Dermis blood vessel endothelial cell (primary cell): ENCODE results near the gene MLANA. TPM values are rescaled to one million over a fixed set of nuclear protein-coding genes. Genes with fewer than 3 reads are reported as not detected.

Experiments used
- DNase-seq: peaks from one replicate; pipeline ENCODE4 v3.0.0; 2010
- total RNA-seq: library from RNA; depleted of rRNA; stranded (reverse); fragments of >200 nt; gene quantifications from 2 replicates; pipeline ENCODE4 v1.2.3, GENCODE V29; 2014

The MLANA gene, protein sequence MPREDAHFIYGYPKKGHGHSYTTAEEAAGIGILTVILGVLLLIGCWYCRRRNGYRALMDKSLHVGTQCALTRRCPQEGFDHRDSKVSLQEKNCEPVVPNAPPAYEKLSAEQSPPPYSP
- total RNA-seq, result not detected in 2 replicates

DNA sequence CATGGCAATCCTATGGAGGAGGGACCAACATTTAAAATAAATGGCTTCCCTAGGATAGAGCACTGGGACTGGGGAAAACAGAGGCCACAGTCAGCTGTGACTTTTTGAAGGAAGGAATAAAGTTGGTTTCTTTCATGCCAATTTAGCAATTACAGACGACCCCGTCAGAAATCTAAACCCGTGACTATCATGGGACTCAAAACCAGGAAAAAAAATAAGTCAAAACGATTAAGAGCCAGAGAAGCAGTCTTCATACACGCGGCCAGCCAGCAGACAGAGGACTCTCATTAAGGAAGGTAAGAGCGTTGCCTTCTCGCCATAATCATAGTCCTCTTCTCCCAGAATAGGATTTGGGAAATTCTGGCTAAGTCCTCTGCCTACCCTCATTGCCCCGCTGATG, at the start of gene MLANA:
Gene MLANA (plus strand): TSS at position 249 of the 400 bp plus-strand sequence. CDS start 1,586 bp downstream, outside the sequence.
- DNase-seq, result no peak

DNA sequence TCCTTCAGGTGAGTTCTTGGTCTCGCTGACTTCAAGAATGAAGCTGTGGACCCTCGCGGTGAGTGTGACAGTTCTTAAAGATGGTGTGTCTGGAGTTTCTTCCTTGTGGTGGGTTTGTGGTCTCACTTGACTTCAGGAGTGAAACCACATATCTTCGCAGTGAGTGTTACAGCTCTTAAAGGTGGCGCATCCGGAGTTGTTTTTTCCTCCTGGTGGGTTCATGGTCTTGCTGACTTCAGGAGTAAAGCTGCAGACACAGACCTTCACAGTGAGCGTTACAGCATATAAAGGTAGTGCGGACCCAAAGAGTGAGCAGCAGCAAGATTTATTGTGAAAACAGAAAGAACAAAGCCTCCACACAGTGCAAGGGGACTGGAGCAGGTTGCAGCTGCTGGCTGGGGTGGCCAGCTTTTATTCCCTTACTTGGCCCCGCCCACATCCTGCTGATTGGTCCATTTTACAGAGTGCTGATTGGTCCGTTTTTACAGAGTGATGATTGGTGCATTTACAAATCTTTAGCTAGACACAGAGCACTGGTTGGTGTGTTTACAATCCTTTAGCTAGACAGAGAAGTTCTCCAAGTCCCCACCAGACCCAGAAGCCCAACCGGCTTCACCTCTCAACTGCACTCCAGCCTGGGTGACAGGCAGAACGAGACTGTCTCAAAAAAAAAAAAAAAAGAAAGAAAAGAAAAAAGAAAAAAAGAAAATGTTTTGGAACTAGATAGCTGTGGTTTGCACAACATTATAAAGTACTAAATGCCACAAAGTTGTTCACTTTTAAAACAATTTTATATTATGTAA, 48.7 kb upstream of the MLANA start:
- no peak for DNase-seq

DNA sequence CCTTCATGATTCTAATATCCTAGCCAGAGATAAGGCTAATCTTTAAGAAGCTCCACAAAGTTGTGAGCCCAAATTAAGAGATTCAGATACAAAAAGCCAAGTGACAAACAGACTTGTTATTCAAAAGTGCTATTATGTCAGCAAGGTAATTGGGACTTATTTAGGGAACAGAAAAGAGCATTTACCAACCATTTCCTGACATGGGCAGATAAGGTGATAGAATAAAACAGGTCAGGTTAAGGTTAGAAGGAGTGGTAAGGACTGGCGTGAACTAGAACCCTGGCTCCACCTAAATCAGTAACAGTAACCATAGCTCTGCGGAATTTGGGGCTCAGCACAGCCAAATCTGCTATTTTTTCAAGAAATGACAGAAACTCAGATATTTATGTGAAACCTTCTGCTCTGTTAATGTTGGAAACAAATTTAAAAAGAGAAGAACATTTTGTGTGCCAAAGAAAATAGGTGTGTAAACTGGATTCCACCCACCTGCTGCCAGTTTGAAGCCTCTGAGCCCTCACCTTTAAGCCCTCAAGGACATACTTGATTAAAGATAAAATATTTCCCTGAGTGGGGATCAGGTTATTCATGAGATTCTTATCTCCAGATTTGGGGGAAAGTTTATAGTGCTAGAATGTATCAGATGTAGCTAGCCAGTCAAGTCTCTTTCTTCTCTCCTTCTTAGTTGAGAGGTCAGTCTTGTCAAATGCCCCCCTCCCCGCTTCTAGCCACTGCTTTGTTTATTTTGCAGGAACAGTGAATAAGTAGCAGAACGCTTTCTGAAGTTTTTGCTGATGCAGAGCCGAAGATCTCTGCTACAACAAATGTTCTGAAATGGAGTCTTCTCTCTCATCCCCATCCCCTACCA, 47.5 kb upstream of the MLANA start:
- DNase-seq, result no peak

DNA sequence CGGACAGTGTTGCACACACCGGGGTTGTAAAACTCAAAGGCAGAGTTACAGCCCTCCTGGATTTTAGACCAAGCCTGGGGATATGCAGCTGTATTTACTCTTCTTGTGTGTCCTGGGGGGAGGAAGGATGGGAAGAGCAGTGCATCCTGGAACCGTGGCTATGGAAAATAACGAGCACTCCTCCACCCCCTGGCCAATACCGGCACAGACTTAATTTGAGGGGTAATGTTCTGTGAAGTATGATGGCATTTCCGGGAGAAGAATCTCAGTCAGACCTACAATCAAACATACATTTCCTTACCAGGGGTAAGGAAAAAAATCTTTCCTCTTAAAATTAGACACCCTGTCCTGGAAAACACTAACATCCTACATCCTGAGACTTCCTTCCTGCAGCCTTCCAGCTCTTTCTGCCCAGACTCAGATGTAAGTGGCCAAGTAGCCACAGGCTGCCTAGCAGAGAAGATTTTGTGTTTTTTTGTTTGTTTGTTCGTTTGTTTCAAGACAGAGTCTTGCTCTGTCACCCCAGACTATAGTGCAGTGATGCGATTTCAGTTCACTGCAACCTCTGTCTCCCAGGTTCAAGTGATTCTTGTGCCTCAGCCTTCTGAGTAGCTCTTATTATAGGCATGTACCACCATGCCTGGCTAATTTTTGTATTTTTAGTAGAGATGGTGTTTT, 46.8 kb upstream of the MLANA start:
- peak; percentile 70 for DNase-seq

DNA sequence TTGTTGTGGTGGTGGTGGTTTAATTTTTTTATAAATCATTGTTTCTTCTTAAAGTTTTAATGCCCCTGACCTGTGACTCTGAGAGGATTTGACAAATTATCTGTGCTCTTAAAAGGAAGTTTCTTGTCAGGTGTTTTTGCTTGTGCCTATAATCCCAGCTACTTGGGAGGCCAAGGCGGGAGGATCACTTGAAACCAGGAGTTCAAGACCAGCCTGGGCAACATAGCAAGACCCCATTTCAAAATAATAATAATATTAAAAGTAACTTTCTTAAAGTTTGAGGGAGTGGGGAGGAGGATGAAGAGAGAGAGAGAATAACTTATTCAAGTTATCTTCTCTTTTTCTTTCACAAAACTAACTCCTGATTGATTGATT, 45.5 kb upstream of the MLANA start:
- DNase-seq, result no peak

DNA sequence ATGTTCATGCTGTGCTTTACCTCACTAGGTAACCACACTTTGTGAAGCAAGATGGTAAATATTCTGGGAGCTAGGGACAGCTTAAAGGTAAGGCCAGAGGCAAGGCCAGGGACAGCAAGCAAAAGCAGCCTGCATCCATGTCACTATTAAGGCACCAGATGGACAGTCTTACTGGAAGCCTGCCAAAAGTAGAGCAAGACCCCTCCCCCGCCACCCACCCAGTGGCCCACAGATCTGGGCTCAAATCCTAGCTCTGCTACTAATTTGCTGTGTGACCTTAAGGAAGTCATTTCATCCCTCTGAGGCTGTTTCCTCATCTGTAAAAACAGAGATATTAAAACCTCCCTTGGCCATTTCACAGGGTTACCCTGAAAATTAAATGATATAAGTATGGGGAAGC, 44.6 kb upstream of the MLANA start:
- DNase-seq, result no peak

DNA sequence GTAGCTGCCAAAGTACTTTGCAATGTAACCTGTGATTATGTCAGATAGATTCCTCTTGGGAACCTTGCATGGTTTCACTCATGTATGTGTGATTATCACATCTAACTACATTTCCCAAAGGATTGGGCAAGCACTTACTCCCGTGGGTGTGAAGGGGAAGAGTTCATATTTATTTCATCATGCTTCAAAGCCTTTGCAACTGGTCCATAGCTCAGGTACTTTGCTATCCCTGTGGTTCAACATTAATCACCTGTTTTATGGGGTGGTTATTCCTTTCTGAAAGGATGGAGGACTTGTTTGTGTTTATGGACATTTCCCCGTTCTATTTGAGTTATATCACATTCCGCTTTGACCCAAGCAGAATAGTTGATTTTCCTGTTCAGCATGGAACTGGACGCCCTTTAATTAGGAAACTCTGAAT, 44.2 kb upstream of the MLANA start:
- DNase-seq, result no peak

DNA sequence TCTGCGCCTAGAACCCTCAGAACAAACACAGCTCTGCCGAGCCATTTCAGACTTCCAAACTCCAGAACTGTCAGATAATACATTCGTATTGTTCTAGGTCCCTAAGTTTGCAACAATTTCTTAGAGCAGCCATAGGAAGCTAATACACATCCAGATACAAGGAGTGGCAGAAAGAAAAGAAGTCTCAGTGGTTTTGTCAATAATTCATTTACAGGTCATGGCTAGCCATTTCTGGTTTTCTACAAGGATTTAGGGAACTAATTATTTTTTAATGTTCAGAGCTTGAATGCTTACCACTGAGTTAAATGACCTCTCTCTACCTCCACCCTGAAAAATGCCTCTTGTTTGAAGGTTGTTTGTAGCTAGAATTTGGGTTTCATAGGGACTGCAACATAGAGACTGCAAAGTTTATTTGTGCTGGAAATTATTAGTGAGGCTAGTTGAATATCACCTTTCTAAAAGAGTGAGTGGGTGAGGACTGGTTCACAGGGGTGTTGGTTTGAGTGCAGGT, 42.3 kb upstream of the MLANA start:
- DNase-seq, result no peak

DNA sequence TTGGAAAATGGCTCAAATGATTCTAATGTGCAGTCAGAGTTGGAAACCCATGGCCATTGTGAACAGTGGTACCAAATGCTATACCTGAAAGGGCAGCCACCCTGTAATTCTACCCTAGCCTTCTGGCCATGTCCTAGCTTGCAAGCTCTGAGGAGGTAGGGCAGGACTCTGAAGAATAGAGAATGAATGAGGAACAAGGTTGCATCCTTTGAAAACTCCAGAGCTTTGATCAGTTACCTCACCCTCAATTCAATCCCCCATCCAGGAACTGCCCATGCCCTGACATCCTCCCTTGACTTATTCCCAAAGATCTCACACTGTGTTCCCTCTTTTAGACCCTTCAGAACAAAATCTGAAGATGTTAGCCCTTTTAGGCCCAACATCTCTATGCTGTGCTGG, 40.0 kb upstream of the MLANA start:
- DNase-seq, result no peak

DNA sequence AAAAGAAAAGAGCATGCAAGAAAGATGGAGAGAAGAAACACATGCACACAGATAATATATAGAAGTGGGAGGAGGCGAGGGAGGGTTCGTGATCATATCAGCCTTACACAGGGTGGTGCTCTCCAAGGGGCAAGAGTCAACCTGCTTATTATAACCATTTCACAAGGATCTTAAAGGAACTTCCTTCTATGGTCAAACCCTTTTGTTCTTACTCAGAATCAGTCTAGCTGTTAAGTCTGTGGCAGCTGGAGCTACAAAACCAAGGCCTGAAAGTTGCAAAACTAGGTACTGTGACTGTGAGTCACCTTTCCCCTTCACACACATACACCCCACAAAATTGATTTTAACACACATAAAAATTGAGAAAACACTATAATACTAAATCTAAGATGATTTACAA, 39.2 kb upstream of the MLANA start:
- peak; percentile 46 for DNase-seq

DNA sequence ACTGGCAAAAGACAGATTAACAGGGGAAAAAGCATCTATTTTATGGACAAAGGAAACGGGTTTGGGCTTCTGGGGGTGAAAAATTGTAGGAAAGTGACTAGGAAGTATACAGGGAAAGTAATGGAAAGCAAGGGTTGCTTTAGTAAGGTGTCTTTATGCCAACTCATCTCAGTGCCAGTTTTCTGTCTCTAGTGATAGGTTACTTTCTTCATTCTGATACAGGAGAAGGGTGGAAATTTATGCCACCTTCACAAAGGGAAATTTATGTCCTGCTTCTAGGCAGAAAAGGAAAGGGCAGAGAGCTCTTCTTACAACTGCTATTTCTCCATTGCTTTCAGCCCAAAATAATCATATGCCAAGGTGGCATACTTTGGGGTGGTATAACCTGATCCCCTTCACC, 37.7 kb upstream of the MLANA start:
- DNase-seq, result no peak

DNA sequence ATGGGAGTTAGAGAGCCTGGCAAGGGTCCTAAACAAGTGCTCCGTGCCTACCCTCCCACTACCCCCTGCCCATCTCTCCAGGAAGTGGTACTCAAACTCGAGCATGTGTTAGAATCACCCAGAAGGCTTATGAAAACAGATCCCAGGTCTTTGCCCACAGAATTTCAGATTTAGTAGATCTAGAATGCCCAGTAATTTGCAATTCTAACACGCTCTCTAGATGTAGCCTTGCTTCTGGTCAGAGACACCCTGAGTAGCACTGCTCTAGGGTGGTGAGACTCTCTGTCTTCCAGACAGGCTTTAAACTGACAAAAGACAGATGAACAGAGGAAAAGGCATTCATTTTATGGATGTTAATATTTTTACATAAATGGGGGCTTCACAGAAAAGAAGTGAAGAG, 37.1 kb upstream of the MLANA start:
- DNase-seq, result no peak

DNA sequence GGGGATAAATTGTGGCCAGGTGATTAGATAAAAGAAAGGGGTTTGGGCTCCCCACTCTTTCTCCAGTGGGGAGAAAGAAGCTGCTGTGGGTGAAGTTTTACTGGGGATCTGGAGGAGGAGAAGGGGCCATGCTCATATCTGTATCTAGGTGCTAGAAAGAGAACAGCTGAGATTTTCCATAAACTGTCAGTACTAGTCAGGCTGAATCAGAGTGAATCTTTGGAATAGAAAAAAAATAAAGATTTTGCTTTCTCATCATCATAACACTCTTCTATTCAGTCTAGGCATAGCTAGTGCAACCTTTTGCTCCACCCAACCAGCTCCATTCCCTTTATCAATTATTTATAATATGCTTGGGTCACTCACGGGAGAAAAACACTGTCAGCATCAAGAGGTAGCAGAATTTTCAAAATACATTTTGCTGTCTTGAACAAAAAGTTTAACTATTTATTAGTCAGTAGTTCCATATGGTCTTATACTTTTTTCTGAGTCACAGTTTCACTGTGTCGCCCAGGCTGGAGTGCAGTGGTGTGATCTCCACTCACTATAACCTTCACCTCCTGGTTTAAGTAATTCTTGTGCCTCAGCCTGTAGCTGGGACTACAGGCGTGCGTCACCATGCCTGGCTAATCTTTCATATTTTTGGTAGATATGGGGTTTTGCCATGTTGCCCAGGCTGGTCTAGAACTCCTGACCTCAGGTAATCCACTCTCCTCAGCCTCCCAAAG, 36.5 kb upstream of the MLANA start:
- no peak for DNase-seq

DNA sequence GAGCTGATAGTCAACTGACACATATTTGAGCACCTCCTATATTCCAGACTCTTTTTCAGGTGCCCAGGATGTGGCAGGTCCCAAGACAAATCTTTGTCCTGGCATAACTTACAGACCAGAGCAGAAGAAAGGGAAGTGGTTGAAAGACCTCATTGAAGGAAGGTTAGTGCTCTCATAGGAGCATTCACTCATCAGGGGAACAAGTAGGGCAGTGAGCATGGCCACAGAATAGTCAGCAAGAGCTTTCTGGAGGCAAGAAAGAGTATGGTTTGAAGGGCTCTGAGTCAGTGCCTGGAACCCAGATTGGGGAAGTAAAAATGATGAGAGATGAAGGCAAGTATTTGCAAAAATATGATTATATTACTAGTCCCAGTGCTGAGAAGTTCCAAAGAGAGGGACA, 32.8 kb upstream of the MLANA start:
- no peak for DNase-seq

DNA sequence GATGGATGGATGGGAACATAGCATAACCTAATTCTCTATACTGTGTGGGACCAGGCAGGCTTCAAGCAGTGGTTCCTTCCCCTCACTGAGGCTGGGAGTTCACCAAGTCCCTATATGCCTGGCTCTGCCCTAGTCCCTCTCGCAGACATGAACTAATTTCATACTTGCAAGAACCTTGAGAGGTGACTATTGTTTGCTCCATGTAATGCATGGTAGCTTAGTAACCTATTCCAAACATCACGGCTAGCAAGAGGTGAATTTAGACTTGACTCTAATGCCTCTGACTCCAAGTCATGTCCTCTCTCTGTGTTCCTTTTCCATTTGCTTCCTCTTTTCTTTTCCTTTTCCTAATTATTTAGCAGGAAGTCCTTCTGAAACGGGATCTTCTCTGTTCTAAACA, 31.9 kb upstream of the MLANA start:
- DNase-seq, result no peak

DNA sequence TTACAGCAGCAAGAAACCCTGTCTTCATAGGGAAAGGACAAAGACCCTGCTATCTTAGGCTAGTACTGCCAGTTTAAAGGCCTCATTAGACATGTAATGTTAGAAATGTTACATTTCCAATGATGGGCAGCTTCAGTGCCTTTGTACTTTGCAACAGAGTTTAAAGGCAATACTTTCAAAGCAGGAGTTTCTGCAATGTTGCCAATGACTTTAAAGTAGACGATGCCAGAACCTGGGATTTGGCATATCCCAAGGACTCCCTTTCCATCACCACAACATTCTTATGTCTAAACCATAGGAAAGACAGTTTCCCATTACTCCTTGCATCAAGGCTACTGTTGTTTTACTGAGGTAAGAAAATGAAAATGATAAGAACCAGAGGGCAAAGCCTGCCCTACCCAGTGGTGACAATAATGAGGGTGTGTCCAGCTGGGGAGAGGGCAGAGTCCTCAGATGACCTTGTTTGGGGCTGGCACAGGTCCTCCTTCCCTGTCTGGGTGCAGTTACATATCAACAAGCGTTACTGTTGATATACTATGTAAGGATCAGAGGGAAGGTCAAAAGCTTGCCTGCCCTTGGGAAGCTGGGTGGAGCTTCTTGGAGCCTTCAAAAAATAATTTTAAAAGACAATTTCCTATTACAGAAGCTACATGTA, 27.5 kb upstream of the MLANA start:
- no peak for DNase-seq

DNA sequence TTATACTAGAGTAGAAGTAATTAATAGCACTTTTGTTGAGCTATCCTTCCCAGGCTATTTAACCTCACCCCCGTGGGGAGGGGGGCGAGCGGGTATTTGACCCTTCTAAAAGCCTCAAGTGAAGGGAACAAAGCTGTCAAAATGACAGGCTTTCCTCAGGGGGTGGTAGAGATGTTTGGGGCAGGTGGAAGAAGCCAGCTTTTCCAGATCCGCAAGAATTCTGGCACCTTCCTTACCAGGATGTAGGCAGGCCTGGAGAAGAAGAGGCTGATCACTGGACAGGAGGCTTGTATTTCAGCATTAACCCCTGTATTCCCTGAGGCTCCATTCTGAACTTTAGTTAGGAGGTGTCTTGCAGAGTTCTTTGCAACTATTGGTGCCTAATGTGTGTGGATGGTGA, 26.2 kb upstream of the MLANA start:
- no peak for DNase-seq

DNA sequence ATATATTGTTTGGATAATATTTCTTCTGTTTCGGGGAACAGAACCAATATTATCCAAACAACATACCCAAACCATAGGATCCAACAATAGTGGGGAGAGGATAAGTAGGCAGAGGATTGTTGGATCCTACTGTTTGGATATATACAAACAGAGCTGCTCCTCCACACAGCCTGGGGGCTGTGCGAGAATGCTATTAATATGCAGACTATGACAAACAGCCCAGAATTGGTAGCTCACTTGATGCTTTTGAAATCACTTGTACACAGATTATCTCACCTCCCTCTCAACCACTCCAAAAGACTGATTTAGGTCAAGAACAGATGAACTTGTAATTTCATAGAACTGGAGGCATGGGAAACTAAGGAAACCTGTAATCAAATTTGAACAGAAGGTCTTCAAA, 24.4 kb upstream of the MLANA start:
- DNase-seq, result no peak

DNA sequence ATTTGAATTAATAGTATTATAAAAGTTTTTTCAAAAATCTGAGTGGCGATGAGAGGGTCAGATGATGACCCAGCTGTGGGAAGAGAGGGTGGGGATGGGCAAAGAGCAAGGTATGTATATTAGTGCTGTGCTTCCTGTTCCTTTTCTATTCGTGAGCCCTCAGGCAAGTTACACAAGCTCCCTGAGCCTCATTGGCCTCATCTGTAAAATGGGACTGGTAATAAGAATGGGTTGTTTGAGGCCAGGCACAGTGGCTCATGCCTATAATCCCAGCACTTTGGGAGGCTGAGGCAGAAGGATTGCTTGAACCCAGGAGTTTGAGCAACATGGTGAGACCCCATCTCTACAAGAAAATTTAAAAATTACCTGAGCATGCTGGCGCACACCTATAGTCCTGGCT, 24.0 kb upstream of the MLANA start:
- DNase-seq, result no peak

DNA sequence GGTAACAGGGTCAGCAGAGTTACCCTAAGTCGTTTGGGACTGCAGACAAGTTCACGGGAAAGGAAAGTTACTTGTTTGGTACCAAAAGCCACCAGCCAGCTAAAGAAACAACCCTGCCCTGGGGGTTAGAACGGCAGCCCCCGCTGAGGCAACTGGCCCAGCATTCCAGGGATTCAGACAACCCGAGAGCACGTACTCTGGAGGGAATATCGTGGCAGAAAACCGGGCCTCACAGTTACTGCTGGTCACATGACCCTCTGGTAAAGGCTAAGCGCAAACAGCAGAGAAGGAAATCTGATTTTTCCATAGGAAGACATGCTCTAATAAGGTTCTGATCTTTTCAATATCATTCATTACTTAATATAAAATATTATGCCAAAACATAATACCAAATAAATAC, 22.5 kb upstream of the MLANA start:
- DNase-seq, result no peak

DNA sequence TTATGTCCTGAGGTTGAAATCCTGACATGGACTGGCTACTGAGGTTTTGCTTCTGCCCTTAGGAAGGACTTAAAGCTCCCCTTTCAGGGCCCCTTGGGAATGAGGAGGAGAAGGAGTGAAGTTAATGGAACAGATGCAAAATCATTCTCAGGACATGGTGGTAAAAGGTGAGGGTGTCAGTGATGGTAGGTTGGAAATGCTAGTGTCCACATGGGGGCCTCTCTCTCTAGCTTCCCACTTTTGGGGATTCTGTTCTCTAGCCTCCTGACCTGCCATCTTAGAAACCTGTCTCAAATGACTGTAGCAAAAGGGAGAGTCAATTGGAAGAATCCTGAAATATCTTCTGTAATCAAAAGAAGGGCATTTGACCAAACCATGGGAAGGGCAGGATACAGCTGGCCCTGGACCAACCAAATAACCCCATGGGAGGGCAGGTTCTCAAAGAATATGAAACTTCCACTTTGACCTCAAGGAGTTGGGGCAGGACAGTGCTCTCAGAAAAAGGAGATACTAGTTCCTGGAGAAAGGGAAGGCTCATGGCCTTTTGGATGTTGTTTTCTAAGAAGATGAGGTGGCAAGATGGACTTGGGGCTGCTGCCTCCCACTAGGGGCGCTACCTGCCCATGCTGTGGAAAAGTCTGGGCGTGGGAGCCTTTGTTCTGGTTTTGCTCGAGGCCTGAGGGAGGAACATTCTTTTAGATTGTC, 21.2 kb upstream of the MLANA start:
- DNase-seq, result no peak
